ENCODE results near the gene TTLL1.
"Not testable (repeated sequence)": the region's sequence is repeated elsewhere in the genome, so short reads cannot be mapped to it uniquely, and the experiment has no call there.

Gene TTLL1

GRCh38 chr22:43109921-43110443 lies 20.8 kb upstream of the TTLL1 start:
- no peak for DNase-seq

GRCh38 chr22:43109511-43109910 lies 20.3 kb upstream of the TTLL1 start:
- no peak for DNase-seq

- DNase-seq = no peak
These were observed 17.1 kb upstream of the TTLL1 start for GRCh38 chr22:43106302-43106701.

DNA sequence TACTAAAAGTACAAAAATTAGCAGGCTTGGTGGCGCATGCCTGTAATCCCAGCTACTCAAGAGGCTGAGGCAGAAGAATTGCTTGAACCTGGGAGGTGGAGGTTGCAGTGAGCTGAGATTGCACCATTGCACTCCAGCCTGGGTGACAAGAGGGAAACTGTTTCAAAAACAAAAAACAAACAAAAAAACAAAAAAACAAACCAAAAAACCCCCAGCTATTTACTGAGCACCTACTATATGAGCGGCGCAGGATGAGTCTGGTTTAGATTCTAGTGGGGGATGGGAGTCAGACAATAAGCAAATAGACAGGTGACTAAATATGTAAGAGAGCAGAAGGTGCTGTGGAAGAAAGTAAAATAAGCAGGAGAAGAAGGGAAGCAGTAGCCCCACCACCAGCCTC lies 15.8 kb upstream of the TTLL1 start:
- not testable (repeated sequence) for DNase-seq

GRCh38 chr22:43104056-43104625 lies 14.9 kb upstream of the TTLL1 start:
- not testable (repeated sequence) for DNase-seq

GRCh38 chr22:43101306-43101705 lies 12.1 kb upstream of the TTLL1 start:
- DNase-seq = no peak

DNA sequence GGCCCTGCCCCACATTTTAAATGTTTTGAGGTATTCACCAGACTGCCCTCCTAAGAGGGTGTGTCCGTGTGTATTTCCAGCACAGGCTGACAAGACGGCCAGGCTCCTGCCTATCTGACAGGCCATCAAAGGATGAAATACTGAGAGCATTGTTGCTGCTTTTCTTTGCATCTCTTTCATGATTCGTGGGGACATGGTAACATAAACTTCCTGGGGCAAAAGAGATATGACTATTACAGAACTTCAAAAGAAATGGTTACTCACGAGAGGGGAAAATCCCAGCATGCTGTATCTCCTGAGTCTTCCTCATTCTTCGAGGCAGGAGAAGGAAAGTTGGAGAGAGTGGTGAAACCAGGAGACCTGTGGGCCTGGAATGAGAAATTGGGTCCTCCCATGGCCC lies 11.0 kb upstream of the TTLL1 start:
- no peak for DNase-seq

DNA sequence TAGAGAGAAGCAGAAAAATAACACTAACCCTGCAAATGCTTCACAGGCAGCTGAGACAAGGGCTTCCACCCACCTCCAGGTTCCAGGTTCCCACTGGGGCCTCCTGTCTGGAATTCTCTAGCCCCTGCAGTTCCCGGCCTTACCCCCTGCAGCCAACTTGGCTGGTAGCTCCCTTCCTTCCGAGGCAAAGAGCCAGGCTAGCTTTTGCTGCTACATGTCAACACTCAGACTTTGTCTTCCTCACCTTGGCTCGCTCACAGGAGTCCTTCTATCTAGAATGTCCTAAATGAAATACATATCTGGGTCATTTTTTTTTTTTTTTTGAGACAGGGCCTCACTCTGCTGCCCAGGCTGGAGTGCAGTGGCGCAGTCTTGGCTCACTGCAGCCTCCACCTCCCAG lies 9.9 kb upstream of the TTLL1 start:
- DNase-seq = no peak

DNA sequence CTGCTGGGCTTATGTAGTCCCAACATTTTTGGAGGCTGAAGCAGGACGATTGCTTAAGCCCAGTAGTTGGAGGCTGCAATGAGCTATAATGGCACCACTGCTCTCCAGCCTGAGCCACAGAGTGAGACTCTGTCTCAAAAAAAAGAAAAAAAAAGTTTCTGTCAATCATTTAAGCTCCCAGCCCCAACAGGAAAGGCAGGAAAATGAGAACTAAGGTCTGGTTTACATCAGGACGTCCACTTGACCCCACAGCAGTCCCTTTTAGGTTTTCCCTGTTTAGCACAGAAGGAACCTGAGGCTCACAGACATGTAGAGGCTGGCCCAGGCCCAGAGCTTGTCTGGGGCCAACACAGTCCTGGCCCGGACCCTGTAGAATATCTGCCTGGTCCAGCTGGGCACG lies 9.2 kb upstream of the TTLL1 start:
- DNase-seq = no peak

DNA sequence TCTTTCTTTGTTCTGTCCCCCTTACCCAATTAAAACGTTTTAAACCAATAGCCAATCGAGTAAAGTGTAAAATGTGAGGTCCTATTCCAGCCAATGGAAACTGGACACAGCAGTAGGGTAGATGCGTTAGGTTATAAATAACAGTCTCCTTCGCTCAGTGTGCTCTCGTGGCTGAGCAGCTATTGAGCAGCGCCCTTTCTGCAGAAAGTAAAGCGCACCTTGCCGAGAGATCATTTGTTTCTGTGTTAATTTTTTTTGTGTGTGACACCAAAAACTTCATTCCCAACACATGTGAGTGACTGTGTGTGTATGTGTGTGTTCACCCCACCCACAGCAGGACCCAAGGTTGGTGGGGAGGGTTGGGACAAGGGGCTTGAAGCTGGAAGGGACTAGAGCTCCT lies 7.2 kb upstream of the TTLL1 start:
- no peak for DNase-seq

GRCh38 chr22:43094551-43094950 lies 5.4 kb upstream of the TTLL1 start:
- no peak for DNase-seq

DNA sequence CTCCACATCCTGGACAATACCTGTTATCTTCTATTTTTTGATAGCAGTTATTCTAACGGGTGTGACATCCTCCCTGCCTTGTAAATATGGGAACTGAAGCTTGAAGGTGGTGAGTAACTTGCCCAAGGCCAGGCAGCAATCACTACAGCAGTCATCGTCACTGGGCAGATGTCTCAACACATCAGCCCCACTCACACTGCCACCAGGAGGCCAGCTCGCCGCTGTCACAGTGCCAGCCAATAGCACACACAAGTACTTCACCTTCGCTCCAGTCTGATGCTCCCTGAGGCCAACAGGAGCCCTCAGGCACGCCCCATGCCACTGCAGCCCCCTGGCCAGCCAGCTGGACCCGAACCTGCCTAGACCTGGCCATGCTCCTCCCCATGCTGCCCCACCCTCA lies 4.9 kb upstream of the TTLL1 start:
- DNase-seq = no peak

DNA sequence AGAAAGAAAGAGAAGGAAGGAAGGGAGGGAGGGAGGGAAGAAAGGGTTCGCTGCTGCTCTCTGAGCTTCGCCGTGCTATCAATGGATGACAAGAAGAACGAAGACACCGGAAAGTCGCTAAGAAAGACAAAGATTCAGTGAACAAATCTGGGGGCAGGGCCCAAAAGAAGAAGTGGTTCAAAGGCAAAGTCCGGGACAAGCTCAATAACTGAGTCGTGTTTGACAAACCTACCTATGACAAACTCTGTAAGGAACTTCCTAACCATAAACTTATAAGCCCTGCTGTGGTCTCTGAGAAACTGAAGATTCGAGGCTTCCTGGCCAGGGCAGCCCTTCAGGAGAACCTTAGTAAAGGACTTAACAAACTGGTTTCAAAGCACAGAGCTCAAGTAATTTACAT lies 2.9 kb upstream of the TTLL1 start:
- DNase-seq = no peak

DNA sequence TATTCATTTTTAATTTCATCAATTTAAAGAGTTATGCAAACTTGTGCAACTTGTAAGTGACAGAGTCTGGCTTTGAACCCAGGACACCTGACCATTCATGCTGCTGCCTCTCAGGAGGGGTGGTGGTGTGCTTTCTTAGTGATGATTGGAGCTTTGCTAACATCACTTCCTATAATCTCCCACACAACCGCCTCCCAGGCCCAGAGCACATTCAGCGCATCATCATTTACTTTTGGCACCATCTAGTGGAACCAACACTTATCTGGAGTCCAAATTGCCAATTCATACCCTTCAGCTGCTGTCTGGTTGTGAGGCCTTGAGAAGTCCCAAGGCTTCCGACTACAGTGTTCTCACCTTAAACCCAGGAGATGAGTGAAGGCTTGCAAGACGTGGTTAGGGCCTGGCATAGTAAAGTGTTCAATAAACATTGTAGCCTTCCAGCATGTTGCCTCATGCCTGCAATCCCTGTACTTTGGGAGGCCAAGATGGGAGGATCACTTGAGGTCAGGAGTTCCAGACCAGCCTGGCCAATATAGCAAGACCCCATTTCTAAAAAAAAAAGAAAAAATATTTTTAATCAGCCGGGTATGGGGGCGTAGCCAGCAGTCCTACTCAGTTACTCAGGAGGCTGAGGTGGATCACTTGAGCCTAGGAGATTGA lies 1.1 kb upstream of the TTLL1 start:
- DNase-seq = peak; percentile 36

- DNase-seq = no peak
These were observed 586 bp downstream of the TTLL1 start for GRCh38 chr22:43088627-43088983.

DNA sequence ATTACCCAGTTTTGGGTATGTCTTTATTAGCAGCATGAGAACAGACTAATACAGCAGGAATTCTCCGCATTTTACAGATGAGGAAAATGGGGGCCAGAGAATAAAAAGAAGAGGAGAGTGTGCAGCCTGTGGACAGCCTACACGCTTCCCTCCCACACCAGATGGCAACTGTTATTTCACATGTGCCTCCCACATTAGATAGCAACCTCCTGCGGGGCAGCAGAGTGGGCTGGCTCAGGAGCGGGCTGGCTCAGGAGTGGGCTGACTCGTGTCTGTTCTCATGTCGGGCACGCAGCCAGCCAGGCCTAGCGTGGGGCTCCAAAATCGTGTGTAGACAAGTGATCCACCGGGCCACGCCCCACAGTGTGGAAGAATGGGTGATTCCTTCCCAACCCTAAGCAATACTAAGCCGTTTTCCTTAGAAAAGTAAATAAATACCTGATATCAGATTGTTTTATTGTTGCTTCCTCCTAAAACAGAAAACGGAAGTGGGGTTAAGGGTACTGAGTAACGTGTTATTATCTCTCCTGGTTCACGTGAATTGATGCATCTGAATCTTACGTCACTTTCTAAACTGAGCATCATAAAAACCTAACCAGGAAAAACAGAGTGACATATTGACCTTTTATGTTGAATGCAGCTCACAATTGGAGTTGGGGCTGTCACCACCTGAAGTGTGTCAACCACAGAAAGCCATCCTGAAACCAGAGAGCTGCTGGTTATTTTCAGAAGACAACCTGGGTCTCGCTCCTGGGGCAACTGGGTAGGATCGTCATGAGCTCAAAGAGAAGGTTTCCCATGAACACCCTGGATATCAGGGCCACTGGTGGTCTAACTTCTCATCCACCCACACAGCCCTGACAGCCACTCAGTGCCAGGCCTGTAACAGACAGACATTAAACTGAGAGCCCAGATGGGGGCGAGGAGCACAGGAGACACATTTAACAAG lies 3.3 kb downstream of the TTLL1 start:
- no peak for DNase-seq

GRCh38 chr22:43081968-43082367 lies 7.2 kb downstream of the TTLL1 start:
- DNase-seq = no peak

- no peak for DNase-seq
These were observed 8.6 kb downstream of the TTLL1 start for GRCh38 chr22:43080616-43081015.

GRCh38 chr22:43079742-43080141 lies 9.4 kb downstream of the TTLL1 start:
- DNase-seq = no peak

DNA sequence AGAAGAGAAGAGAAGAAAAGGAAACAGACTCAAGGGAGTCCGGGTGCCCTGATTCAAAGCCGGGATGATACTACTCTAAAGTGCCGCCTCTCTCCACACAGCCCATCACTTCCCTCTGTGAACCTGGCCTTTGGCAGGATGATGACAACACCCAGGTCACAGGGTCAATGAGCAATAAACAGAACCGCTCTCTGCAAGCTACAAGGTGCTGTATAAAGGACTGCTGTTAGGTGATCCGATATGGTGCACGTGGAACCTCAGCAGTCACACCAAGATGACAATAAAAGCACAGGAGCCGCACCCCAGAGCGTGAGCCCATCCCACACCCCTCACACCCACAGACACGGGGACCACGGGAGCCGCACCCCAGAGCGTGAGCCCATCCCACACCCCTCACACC lies 10.7 kb downstream of the TTLL1 start:
- no peak for DNase-seq

GRCh38 chr22:43077121-43077877 lies 11.9 kb downstream of the TTLL1 start:
- no peak for DNase-seq

DNA sequence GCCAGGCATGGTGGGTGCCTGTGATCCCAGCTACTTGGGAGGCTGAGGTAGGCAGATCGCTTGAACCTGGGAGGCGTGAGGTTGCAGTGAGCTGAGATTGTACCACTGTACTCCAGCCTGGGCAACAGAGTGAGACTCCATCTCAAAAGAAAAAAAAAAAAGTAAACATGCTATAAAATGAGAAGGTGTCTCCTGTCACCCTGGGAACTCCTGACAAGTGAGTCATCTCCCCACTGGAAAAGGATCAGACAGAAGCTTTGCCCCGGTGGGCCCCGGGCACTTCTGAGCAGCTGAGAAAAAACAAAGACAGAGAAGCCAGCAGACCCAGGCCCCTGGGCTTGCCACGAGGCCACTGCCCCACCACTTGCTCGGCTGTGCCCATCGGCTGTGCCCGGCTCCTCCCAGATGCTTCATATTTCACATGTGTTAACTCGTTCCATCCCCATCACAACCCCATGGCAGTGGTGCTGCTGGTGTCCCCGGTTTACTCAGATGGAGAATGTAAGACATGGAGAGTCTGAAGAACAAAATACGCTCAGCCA lies 22.3 kb downstream of the TTLL1 start:
- no peak for DNase-seq

GRCh38 chr22:43066134-43066533 lies 23.1 kb downstream of the TTLL1 start:
- DNase-seq = no peak
